Natural killer cell (primary cell): Measurements from ENCODE around the gene OXTR. TPM values are rescaled to one million over a fixed set of nuclear protein-coding genes. Genes with fewer than 3 reads are reported as not detected.

Source experiments
- ATAC-seq, 3 donors: fragments of 150-1000 bp in 2 of 3; fragments of 200-7000 bp in 1 of 3; cut with Tn5 transposase; 1 replicate in 1 of 3; 2 replicates in 2 of 3; pipeline ENCODE4 v1.10.0; 2021; ENCODE audit warnings: mild to moderate bottlenecking in 2 of 3, moderate library complexity in 2 of 3
- DNase-seq, 2 donors: peaks; one replicate each; pipeline versions ENCODE4 v3.0.0 to v3.0.0-alpha.2; 2013 to 2021; ENCODE audit warnings: mixed read lengths in 1 of 2
- H3K27ac ChIP-seq: one replicate; pipeline ENCODE4 v1.5.1; 2013; ENCODE audit warnings: mild to moderate bottlenecking, low read length
- H3K27me3 ChIP-seq: one replicate; pipeline ENCODE4 v1.6.1; 2013; ENCODE audit warnings: low read length; ENCODE audit not compliant: control insufficient read depth, insufficient read depth
- H3K36me3 ChIP-seq: one replicate; pipeline ENCODE4 v1.6.1; 2013; ENCODE audit warnings: low read length; ENCODE audit not compliant: control insufficient read depth, insufficient read depth
- H3K4me1 ChIP-seq: one replicate; pipeline ENCODE4 v1.6.1; 2013; ENCODE audit warnings: low read length; ENCODE audit not compliant: control insufficient read depth, insufficient read depth
- H3K4me3 ChIP-seq: one replicate; pipeline ENCODE4 v1.5.1; 2013; ENCODE audit warnings: low read length
- H3K9me3 ChIP-seq: one replicate; pipeline ENCODE4 v1.6.1; 2013; ENCODE audit warnings: low read length; ENCODE audit not compliant: control insufficient read depth, insufficient read depth
- H3K27ac Mint-ChIP-seq, 2 donors: one replicate each; pipeline ENCODE4 v1.8.0; 2022; ENCODE audit warnings: mild to moderate bottlenecking in 2 of 2, mixed read lengths in 2 of 2, moderate library complexity in 1 of 2
- H3K27me3 Mint-ChIP-seq, 2 donors: one replicate each; pipeline ENCODE4 v1.8.0; 2022; ENCODE audit warnings: low read depth in 2 of 2, mixed read lengths in 2 of 2
- H3K36me3 Mint-ChIP-seq: one replicate; pipeline ENCODE4 v1.8.0; 2022; ENCODE audit warnings: mixed read lengths
- H3K4me1 Mint-ChIP-seq, 2 donors: one replicate each; pipeline ENCODE4 v1.8.0; 2022; ENCODE audit warnings: mixed read lengths in 2 of 2
- H3K4me3 Mint-ChIP-seq: one replicate; pipeline ENCODE4 v1.8.0; 2022; ENCODE audit warnings: mild to moderate bottlenecking, moderate library complexity, mixed read lengths
- H3K9me3 Mint-ChIP-seq, 2 donors: one replicate each; pipeline ENCODE4 v1.8.0; 2022; ENCODE audit warnings: mixed read lengths in 2 of 2
- WGBS: methylation state at CpG from one replicate; pipeline ENCODE4 v1.1.7; 2013; ENCODE audit warnings: missing lambda C conversion rate; ENCODE audit not compliant: insufficient coverage; 5-methylcytosine and 5-hydroxymethylcytosine counted together
- intact Hi-C: fragments of 100-400 bp; cut with micrococcal nuclease; formaldehyde crosslinking; loops from one replicate; pipeline ENCODE4 v1.14.2; 2022
- total RNA-seq, 4 donors: library from RNA; stranded (reverse); fragments of 120-200 nt in 1 of 4; gene quantifications; one replicate each; pipeline versions ENCODE4 v1.2.3 to v1.2.4, GENCODE V29; 2013 to 2022
- TF ChIP-seq, protein P1 (sequence below): fragments of 200-600 bp; IDR thresholded peaks from one replicate; pipeline ENCODE4 v1.8.0; 2022; ENCODE audit warnings: antibody characterized with exemption

Gene OXTR
- total RNA-seq, 3 donors from 2014 or later (not counting 1 experiment from before 2014, with no cell fraction given): 0.14 to 0.33 (median 0.16) TPM

DNA sequence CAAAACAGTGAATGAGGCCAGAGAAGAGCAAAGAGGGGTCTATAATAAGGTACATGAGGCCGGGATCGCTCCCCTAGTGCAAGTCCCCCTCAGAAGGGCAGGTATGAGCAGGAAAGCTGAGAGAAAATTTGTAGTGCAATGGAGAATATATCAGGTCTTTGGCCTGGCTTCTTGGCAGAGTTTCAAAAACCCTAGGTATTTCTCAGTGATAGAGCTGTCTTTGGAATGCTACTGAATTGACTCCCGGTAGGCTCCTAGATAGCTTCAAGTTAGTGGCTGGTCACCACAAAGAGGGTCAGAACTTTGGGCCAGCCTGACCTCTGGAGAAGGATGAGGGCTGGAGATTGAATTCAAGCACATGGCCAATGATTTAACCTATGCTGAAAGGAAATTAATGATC is 30.6 kb upstream of the OXTR start:
- Histone ChIP-seq H3K36me3 (no peaks in the 10 kb centered on the region), H3K27me3 (peaks cover 2% of the 10 kb centered on the region), H3K9me3 (peaks cover 5% of the 10 kb centered on the region), H3K4me3 (no peak overlapping the region), H3K27ac (no peak overlapping the region), H3K4me1 (no peaks in the 10 kb centered on the region)
- H3K4me1 Mint-ChIP-seq: no peaks in the 10 kb centered on the region
- ATAC-seq (no peak), DNase-seq (no peak)
- no peak overlapping the region for H3K27ac Mint-ChIP-seq
- WGBS: 93% methylated on average over 3 of the region's 3 CpGs
- H3K4me3 Mint-ChIP-seq: no peak overlapping the region
- peaks cover 0 to 3% of the 10 kb centered on the region in 2 donors for H3K27me3 Mint-ChIP-seq
- intact Hi-C loops: no loop called here
- peaks cover 6 to 7% of the 10 kb centered on the region in 2 donors for H3K9me3 Mint-ChIP-seq
- H3K36me3 Mint-ChIP-seq: no peaks in the 10 kb centered on the region
- TF ChIP-seq, protein P1, sequence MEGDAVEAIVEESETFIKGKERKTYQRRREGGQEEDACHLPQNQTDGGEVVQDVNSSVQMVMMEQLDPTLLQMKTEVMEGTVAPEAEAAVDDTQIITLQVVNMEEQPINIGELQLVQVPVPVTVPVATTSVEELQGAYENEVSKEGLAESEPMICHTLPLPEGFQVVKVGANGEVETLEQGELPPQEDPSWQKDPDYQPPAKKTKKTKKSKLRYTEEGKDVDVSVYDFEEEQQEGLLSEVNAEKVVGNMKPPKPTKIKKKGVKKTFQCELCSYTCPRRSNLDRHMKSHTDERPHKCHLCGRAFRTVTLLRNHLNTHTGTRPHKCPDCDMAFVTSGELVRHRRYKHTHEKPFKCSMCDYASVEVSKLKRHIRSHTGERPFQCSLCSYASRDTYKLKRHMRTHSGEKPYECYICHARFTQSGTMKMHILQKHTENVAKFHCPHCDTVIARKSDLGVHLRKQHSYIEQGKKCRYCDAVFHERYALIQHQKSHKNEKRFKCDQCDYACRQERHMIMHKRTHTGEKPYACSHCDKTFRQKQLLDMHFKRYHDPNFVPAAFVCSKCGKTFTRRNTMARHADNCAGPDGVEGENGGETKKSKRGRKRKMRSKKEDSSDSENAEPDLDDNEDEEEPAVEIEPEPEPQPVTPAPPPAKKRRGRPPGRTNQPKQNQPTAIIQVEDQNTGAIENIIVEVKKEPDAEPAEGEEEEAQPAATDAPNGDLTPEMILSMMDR: no peak

GRCh38 chr3:8794247-8794646 is 24.8 kb upstream of the OXTR start:
- TF ChIP-seq, protein P1: no peak
- Mint-ChIP-seq H3K9me3 (peaks cover 5% of the 10 kb centered on the region in 2 donors), H3K27ac (no peak overlapping the region), H3K4me1 (no peaks in the 10 kb centered on the region), H3K36me3 (peaks cover 7% of the 10 kb centered on the region), H3K27me3 (no peaks in the 10 kb centered on the region), H3K4me3 (no peak overlapping the region)
- DNase-seq: no peak
- WGBS: 95% methylated on average over 3 of the region's 3 CpGs
- no peak overlapping the region for H3K4me3 ChIP-seq
- intact Hi-C loops: no loop called here
- H3K9me3 ChIP-seq: no peaks in the 10 kb centered on the region
- ATAC-seq: no peak
- H3K27ac ChIP-seq: no peak overlapping the region
- H3K27me3 ChIP-seq: peaks cover 2% of the 10 kb centered on the region
- no peaks in the 10 kb centered on the region for H3K4me1 ChIP-seq
- no peaks in the 10 kb centered on the region for H3K36me3 ChIP-seq

DNA sequence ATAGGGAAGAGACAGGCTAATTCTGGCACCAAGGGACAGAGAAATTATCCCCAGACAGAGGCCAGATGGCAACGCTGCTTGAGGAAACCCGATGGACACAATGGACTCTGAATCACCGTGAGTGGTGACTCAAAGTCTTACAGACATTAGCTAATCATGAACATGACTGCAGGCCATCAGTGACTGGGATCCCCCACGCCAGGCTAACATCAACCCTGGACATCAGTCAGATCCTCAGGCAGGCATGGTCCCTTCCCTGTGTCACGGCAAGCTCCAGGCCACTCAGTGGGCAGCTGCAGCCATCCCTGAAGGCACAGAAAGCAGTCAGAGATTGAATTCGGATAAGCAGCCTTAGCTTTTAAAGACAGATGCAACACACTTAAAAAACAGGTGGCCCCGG is 23.8 kb upstream of the OXTR start:
- Mint-ChIP-seq H3K36me3 (peaks cover 10% of the 10 kb centered on the region), H3K4me1 (no peaks in the 10 kb centered on the region), H3K9me3 (peaks cover 6 to 7% of the 10 kb centered on the region in 2 donors), H3K27ac (no peak overlapping the region), H3K4me3 (no peak overlapping the region), H3K27me3 (no peaks in the 10 kb centered on the region)
- no peaks in the 10 kb centered on the region for H3K36me3 ChIP-seq
- ATAC-seq (no peak), DNase-seq (no peak)
- peaks cover 2% of the 10 kb centered on the region for H3K27me3 ChIP-seq
- no peaks in the 10 kb centered on the region for H3K9me3 ChIP-seq
- no peaks in the 10 kb centered on the region for H3K4me1 ChIP-seq
- H3K27ac ChIP-seq: no peak overlapping the region
- intact Hi-C loops: no loop called here
- no peak overlapping the region for H3K4me3 ChIP-seq
- TF ChIP-seq, protein P1: no peak
- WGBS: 95% methylated on average over 7 of the region's 7 CpGs

DNA sequence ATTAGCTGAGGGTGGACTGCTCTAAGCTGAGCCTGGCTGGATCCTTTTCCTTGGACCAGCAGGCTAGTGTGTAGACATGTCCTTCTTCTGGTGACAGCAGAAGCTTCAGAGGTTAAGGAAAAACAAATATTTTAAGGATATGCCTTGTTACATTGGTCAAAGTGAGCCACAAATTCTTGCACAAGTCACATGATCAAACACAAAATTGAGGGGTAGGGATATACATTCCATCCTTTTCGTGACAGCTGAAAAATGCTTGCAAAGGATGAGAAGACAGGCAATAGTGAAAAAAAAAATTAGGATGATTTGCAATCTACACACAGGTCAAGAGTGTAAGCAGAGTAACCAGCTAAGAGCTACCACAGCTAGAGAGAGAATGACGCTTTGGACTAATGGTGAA is 21.1 kb upstream of the OXTR start:
- intact Hi-C loops: no loop called here
- H3K9me3 Mint-ChIP-seq: peaks cover 6 to 7% of the 10 kb centered on the region in 2 donors
- no peaks in the 10 kb centered on the region for H3K4me1 Mint-ChIP-seq
- H3K36me3 Mint-ChIP-seq: peaks cover 10% of the 10 kb centered on the region
- H3K27ac ChIP-seq: no peak overlapping the region
- no peaks in the 10 kb centered on the region for H3K9me3 ChIP-seq
- no peak overlapping the region for H3K4me3 Mint-ChIP-seq
- no peak overlapping the region for H3K27ac Mint-ChIP-seq
- 94% methylated on average over 2 of the region's 2 CpGs for WGBS
- H3K27me3 ChIP-seq: no peaks in the 10 kb centered on the region
- H3K4me3 ChIP-seq: no peak overlapping the region
- H3K27me3 Mint-ChIP-seq: no peaks in the 10 kb centered on the region
- TF ChIP-seq, protein P1: no peak
- H3K4me1 ChIP-seq: no peaks in the 10 kb centered on the region
- ATAC-seq (no peak), DNase-seq (no peak)
- no peaks in the 10 kb centered on the region for H3K36me3 ChIP-seq
